ENCODE data around the gene FKBP1B.
"Not testable (repeated sequence)": the region's sequence is repeated elsewhere in the genome, so short reads cannot be mapped to it uniquely, and the experiment has no call there.

FKBP1B gene

GRCh38 chr2:24105816-24106215 is 56.3 kb downstream of the FKBP1B start:
- no peak for DNase-seq

GRCh38 chr2:24106786-24107185 is 57.2 kb downstream of the FKBP1B start:
- DNase-seq, result no peak

DNA sequence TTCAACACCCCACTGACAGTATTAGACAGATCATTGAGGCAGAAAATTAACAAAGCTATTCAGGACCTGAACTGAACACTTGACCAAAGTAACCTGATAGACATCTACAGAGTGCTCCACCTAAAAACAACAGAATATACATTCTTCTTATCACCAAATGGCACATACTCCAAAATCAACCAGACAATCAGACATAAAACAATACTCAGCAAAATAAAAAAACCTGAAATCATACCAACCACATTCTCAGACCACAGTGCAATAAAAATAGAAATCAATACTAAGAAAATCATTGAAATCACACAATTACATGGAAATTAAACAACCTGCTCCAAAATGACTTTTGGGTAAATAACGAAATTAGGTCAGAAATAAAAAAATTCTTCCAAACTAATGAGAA is 57.8 kb downstream of the FKBP1B start:
- DNase-seq, result no peak

GRCh38 chr2:24109431-24109830 is 59.9 kb downstream of the FKBP1B start:
- DNase-seq, result not testable (repeated sequence)

GRCh38 chr2:24110660-24111303 is 61.2 kb downstream of the FKBP1B start:
- DNase-seq, result no peak

- no peak for DNase-seq
Measured at GRCh38 chr2:24111407-24111901, 61.9 kb downstream of the FKBP1B start.
